OCI-LY7 (cell line): ENCODE data around the gene CNTNAP5.

Experiments
- EZH2phosphoT487 ChIP-seq: fragments of 200-600 bp; sonication (generic); IDR thresholded peaks from 2 replicates; pipeline ENCODE4 v1.6.1; 2018; ENCODE audit warnings: low read depth, borderline replicate concordance, mild to moderate bottlenecking, mixed run types, antibody characterized with exemption, low read length, moderate library complexity, mixed read lengths
- TF ChIP-seq, protein P1 (sequence below): fragments of 200-600 bp; sonication (generic); conservative IDR thresholded peaks from 2 replicates; pipeline ENCODE4 v1.5.1; 2014; ENCODE audit warnings: mild to moderate bottlenecking, antibody characterized with exemption, low read length, moderate library complexity, mixed read lengths

- TF ChIP-seq, protein P1, sequence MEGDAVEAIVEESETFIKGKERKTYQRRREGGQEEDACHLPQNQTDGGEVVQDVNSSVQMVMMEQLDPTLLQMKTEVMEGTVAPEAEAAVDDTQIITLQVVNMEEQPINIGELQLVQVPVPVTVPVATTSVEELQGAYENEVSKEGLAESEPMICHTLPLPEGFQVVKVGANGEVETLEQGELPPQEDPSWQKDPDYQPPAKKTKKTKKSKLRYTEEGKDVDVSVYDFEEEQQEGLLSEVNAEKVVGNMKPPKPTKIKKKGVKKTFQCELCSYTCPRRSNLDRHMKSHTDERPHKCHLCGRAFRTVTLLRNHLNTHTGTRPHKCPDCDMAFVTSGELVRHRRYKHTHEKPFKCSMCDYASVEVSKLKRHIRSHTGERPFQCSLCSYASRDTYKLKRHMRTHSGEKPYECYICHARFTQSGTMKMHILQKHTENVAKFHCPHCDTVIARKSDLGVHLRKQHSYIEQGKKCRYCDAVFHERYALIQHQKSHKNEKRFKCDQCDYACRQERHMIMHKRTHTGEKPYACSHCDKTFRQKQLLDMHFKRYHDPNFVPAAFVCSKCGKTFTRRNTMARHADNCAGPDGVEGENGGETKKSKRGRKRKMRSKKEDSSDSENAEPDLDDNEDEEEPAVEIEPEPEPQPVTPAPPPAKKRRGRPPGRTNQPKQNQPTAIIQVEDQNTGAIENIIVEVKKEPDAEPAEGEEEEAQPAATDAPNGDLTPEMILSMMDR, result no peak
- TF ChIP-seq EZH2phosphoT487, result no peak
These were observed 421 bp upstream of the CNTNAP5 start for GRCh38 chr2:124024561-124025170.
